T-cell (primary cell): Measurements from ENCODE around the gene MAPK8. TPM values are rescaled to one million over a fixed set of nuclear protein-coding genes. Genes with fewer than 3 reads are reported as not detected.

ENCODE experiments used
- ATAC-seq, 4 experiments: fragments of 200-7000 bp in 3 of 4; fragments of 150-1000 bp in 1 of 4; cut with Tn5 transposase; replicated peaks in 1 of 4; 1 replicate in 3 of 4; 2 replicates in 1 of 4; pipeline ENCODE4 v1.10.0; 2021; ENCODE audit warnings: moderate library complexity in 3 of 4, mild to moderate bottlenecking in 2 of 4, moderate number of reproducible peaks in 1 of 4
- CTCF ChIA-PET, 2 donors: fragments of 300-600 bp; sonication (Branson Sonifier 250); formaldehyde crosslinking; loops; one replicate each; lab custom pipeline; 2022; ENCODE audit warnings: antibody characterized with exemption in 2 of 2; lab: Charles Lee
- POLR2A ChIA-PET, 2 donors: fragments of 300-600 bp; sonication (Branson Sonifier 250); formaldehyde crosslinking; loops; one replicate each; lab custom pipeline; 2022; ENCODE audit warnings: antibody characterized with exemption in 2 of 2; lab: Charles Lee
- DNase-seq, 35 experiments: peaks; one replicate each; pipeline versions ENCODE4 v3.0.0 to v3.0.0-alpha.2; 2013 to 2023
- H3K27ac ChIP-seq: one replicate; pipeline ENCODE4 v1.5.1; 2013; ENCODE audit warnings: low read length
- H3K27me3 ChIP-seq, 2 experiments: replicated peaks in 1 of 2; 1 replicate in 1 of 2; 2 replicates in 1 of 2; pipeline versions ENCODE4 v1.6.1 to v1.7.0; 2013; ENCODE audit warnings: low read length in 1 of 2, mixed read lengths in 1 of 2; ENCODE audit not compliant: control insufficient read depth in 2 of 2, insufficient read depth in 2 of 2; ENCODE audit errors: extremely low read depth in 1 of 2
- H3K36me3 ChIP-seq, 2 donors: 1 replicate in 1 of 2; 2 replicates in 1 of 2; pipeline versions ENCODE4 v1.6.1 to v1.7.0; 2013; ENCODE audit warnings: low read length in 1 of 2; ENCODE audit not compliant: control insufficient read depth in 2 of 2, insufficient read depth in 1 of 2; ENCODE audit errors: extremely low read depth in 1 of 2
- H3K4me1 ChIP-seq, 2 experiments: 1 replicate in 1 of 2; 2 replicates in 1 of 2; pipeline versions ENCODE4 v1.6.1 to v1.7.0; 2013; ENCODE audit warnings: low read length in 2 of 2, mixed read lengths in 1 of 2; ENCODE audit not compliant: insufficient read depth in 2 of 2, control insufficient read depth in 1 of 2; ENCODE audit errors: extremely low read depth in 1 of 2
- H3K4me3 ChIP-seq, 2 donors: 1 replicate in 1 of 2; 2 replicates in 1 of 2; pipeline versions ENCODE4 v1.5.1 to v1.7.0; 2013; ENCODE audit warnings: mild to moderate bottlenecking in 2 of 2, low read length in 1 of 2, moderate library complexity in 1 of 2; ENCODE audit not compliant: control insufficient read depth in 1 of 2; ENCODE audit errors: extremely low read depth in 1 of 2
- H3K9me3 ChIP-seq: 2 replicates; pipeline ENCODE4 v1.7.0; 2013
- H3K27ac Mint-ChIP-seq, 2 donors: one replicate each; pipeline ENCODE4 v1.8.0; 2020 to 2021; ENCODE audit warnings: mild to moderate bottlenecking in 2 of 2, mixed read lengths in 2 of 2
- H3K27me3 Mint-ChIP-seq, 2 donors: one replicate each; pipeline ENCODE4 v1.8.0; 2021 to 2022; ENCODE audit warnings: mixed read lengths in 2 of 2
- H3K36me3 Mint-ChIP-seq: one replicate; pipeline ENCODE4 v1.8.0; 2021; ENCODE audit warnings: mixed read lengths
- H3K4me1 Mint-ChIP-seq, 3 donors: one replicate each; pipeline ENCODE4 v1.8.0; 2020 to 2022; ENCODE audit warnings: mixed read lengths in 3 of 3, mild to moderate bottlenecking in 1 of 3
- H3K4me3 Mint-ChIP-seq, 3 donors: one replicate each; pipeline ENCODE4 v1.8.0; 2020 to 2022; ENCODE audit warnings: mild to moderate bottlenecking in 3 of 3, mixed read lengths in 3 of 3, moderate library complexity in 3 of 3
- H3K9me3 Mint-ChIP-seq, 3 donors: one replicate each; pipeline ENCODE4 v1.8.0; 2020 to 2022; ENCODE audit warnings: mixed read lengths in 3 of 3
- WGBS: methylation state at CpG from one replicate; pipeline ENCODE4 v1.1.5; 2013; ENCODE audit warnings: missing lambda C conversion rate; ENCODE audit not compliant: insufficient coverage; 5-methylcytosine and 5-hydroxymethylcytosine counted together
- total RNA-seq, 35 experiments: library from RNA in 6 of 35; stranded (reverse) in 6 of 35; fragments of 120-200 nt in 1 of 35; gene quantifications; one replicate each; pipeline versions ENCODE4 v1.2.1 to v1.2.4 and lab custom pipeline; 2013 to 2026

The MAPK8 gene
- total RNA-seq, 5 donors from 2014 or later (not counting 1 experiment from before 2014, with no cell fraction given), result 35.7 to 49.7 (median 42.4) TPM

DNA sequence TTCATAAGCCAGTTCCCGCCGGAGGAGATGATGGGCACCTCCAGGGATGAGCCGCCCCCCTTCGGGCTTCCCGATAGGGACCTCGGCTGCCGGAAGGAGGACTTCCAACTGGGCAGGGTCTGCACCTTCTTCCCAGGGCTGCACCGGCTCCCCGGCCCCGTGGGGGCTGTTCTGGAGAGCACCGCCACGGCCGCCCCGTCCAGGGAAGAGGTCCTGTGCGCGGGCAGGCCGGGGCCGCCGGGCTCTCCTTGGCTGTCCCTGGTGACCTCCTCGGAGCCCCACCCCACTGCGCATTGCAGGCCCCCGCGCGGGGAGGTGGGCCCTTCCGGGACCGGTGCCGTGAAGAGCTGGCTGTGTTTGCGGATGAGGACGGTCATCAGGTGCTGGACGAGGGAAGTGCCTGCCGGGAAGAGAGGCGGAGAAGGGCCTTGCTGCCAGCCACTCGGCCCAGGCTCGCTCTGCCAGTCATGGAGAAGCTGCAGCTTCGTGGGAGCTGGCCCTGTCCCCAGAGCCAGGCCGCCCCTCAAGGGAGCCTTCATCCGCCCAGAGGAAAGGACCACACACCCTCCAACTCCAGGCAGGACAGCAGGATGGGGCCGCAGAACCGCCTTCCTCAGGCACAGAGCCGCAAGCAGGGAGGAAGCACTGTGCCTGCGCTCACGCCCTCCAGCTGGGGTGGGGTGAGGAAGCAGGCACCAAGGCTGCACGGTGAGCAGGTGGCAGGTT is 144.4 kb downstream of the MAPK8 start:
- no peaks in the 10 kb centered on the region for H3K9me3 Mint-ChIP-seq
- ChIA-PET POLR2A (no interaction called here), CTCF (no interaction called here)
- ATAC-seq (no peak), DNase-seq (no peak)
- Histone ChIP-seq H3K4me1 (no peaks in the 10 kb centered on the region), H3K9me3 (no peaks in the 10 kb centered on the region), H3K27ac (no peak overlapping the region), H3K27me3 (peaks cover 0 to 34% of the 10 kb centered on the region in 2 experiments), H3K36me3 (no peaks in the 10 kb centered on the region), H3K4me3 (no peak overlapping the region)
- peaks cover 0 to 11% of the 10 kb centered on the region in 2 donors for H3K27me3 Mint-ChIP-seq
- peaks cover 0 to 4% (median 0%) of the 10 kb centered on the region in 3 donors for H3K4me1 Mint-ChIP-seq
- H3K27ac Mint-ChIP-seq, result no peak overlapping the region
- no peak overlapping the region for H3K4me3 Mint-ChIP-seq
- WGBS, result 93% methylated on average over 40 of the region's 43 CpGs
- no peaks in the 10 kb centered on the region for H3K36me3 Mint-ChIP-seq

DNA sequence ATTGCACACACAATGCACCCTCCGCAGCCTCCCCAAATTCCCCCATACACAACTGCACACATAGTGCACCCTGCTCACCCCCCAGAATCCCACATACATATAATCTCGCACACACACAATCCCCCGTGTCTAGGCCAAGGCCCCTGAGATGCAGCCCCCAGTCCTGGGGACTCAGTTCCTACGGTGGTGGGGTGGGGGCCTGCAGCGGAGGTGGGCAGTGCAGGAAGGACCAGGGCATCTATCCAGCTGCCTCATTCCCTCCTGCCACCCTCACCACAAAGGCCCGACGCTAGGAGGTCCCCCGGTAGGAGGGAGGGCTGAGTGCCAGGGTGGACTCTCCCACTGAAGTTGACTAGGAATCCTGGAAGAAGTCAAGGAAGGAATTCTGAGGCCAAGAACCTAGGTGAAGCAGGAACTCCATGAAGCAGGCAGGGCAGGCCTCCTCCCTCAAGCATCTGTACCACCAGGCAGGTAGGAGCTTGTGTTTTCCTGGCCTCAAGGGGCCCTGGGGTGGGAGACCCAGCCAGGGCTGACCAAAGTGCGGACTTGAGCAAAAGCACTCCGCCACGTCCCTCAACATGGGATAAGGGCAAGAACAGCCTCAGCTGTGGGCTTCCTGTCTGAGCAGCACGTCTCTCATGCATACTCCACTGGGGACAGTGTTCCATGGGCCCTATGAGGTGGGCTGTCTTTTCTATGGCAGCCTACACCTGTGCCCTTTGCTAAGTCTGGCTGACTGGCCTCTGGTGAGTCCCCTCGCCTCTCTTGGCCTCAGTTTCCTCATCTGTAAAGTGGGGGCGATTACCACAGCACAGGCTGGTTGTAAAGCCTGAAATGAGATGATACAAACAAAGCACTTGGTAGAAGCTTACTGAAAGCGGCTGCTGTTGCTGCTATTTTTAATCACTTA is 145.7 kb downstream of the MAPK8 start:
- Mint-ChIP-seq H3K27ac (no peak overlapping the region), H3K36me3 (no peaks in the 10 kb centered on the region), H3K27me3 (peaks cover 2 to 11% of the 10 kb centered on the region in 2 donors), H3K4me3 (no peak overlapping the region), H3K9me3 (no peaks in the 10 kb centered on the region), H3K4me1 (peaks cover 0 to 4% (median 0%) of the 10 kb centered on the region in 3 donors)
- Histone ChIP-seq H3K9me3 (no peaks in the 10 kb centered on the region), H3K4me1 (no peaks in the 10 kb centered on the region), H3K36me3 (no peaks in the 10 kb centered on the region), H3K27ac (no peak overlapping the region), H3K27me3 (peaks cover 0 to 43% of the 10 kb centered on the region in 2 experiments), H3K4me3 (no peak overlapping the region)
- POLR2A ChIA-PET, result no interaction called here
- CTCF ChIA-PET, result no interaction called here
- 75% methylated on average over 4 of the region's 15 CpGs for WGBS
- DNase-seq (no peak), ATAC-seq (no peak)

GRCh38 chr10:48452879-48453412 is 146.5 kb downstream of the MAPK8 start:
- Histone ChIP-seq H3K4me1 (no peaks in the 10 kb centered on the region), H3K36me3 (no peaks in the 10 kb centered on the region), H3K4me3 (no peak overlapping the region), H3K9me3 (no peaks in the 10 kb centered on the region), H3K27me3 (peaks cover 0 to 43% of the 10 kb centered on the region in 2 experiments), H3K27ac (no peak overlapping the region)
- 70% methylated on average over 5 of the region's 6 CpGs for WGBS
- peaks cover 0 to 4% (median 0%) of the 10 kb centered on the region in 3 donors for H3K4me1 Mint-ChIP-seq
- ATAC-seq (no peak), DNase-seq (no peak)
- H3K27me3 Mint-ChIP-seq, result peaks cover 6% of the 10 kb centered on the region in 2 donors
- CTCF ChIA-PET, result no interaction called here
- H3K27ac Mint-ChIP-seq, result no peak overlapping the region
- POLR2A ChIA-PET, result no interaction called here
- H3K9me3 Mint-ChIP-seq, result no peaks in the 10 kb centered on the region
- no peak overlapping the region for H3K4me3 Mint-ChIP-seq
- no peaks in the 10 kb centered on the region for H3K36me3 Mint-ChIP-seq

- ATAC-seq, result no peak
- CTCF ChIA-PET, result no interaction called here
- POLR2A ChIA-PET, result no interaction called here
Measured at GRCh38 chr10:48453451-48454301, 147.2 kb downstream of the MAPK8 start.

DNA sequence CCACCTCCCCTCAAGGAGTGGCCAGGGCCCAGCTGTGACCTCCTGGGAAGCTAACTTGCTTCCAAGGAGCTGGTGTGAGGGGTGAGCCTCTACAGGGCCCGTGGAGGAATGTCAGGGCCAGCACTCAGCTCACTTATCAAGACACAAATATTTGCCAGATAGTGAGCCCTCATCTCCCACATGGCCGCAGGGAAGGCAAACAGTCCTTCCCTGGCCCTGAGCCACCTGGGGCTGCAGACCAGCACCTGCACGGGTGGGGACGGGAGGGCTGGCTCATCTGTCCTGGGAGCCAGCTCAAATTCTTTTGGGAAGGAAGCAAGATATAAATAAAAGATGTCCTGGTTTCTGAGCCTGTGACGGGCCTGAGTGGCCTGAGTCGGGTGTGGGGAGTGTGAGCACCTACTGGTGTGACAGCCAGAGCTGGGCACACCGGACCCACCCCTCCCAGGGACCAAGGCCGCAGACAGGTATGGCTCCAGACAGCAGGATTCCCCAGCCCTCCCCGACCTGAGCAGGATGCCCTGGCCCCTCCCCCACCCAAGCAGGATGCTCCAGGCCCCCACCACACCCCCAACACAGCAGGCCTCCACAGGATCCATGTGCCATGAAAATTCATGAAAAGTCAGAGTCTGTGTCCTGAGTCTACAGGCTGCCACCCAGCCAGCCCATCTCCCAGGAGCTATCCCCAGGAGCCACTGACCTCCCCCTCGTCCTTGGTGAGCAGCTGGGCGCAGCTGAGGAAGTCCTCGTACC is 148.0 kb downstream of the MAPK8 start:
- H3K27me3 ChIP-seq, result peaks cover 0 to 38% of the 10 kb centered on the region in 2 experiments
- WGBS, result 76% methylated on average over 6 of the region's 12 CpGs
- Mint-ChIP-seq H3K27ac (no peak overlapping the region), H3K27me3 (peaks cover 4 to 6% of the 10 kb centered on the region in 2 donors), H3K4me1 (no peaks in the 10 kb centered on the region), H3K9me3 (no peaks in the 10 kb centered on the region), H3K36me3 (no peaks in the 10 kb centered on the region), H3K4me3 (no peak overlapping the region)
- ChIA-PET CTCF (no interaction called here), POLR2A (no interaction called here)
- H3K4me1 ChIP-seq, result no peaks in the 10 kb centered on the region
- H3K36me3 ChIP-seq, result no peaks in the 10 kb centered on the region
- no peaks in the 10 kb centered on the region for H3K9me3 ChIP-seq
- no peak for ATAC-seq
- H3K4me3 ChIP-seq, result no peak overlapping the region
- H3K27ac ChIP-seq, result no peak overlapping the region
- DNase-seq, result peak in 1 of 35 experiments; percentile 22

More at GRCh38 chr10:48453451-48454301, 147.2 kb downstream of the MAPK8 start:
- no peak overlapping the region for H3K4me3 ChIP-seq
- no peaks in the 10 kb centered on the region for H3K4me1 ChIP-seq
- Mint-ChIP-seq H3K9me3 (no peaks in the 10 kb centered on the region), H3K27me3 (peaks cover 6% of the 10 kb centered on the region in 2 donors), H3K4me1 (no peaks in the 10 kb centered on the region), H3K27ac (no peak overlapping the region), H3K4me3 (no peak overlapping the region), H3K36me3 (no peaks in the 10 kb centered on the region)
- no peak for DNase-seq
- H3K36me3 ChIP-seq, result no peaks in the 10 kb centered on the region
- 85% methylated on average over 14 of the region's 19 CpGs for WGBS
- no peak overlapping the region for H3K27ac ChIP-seq
- peaks cover 0 to 46% of the 10 kb centered on the region in 2 experiments for H3K27me3 ChIP-seq
- no peaks in the 10 kb centered on the region for H3K9me3 ChIP-seq
